Muscle of arm (tissue), 14 donors: ENCODE measurements around the gene RNASE1. TPM values are rescaled to one million over a fixed set of nuclear protein-coding genes. Genes with fewer than 3 reads are reported as not detected.
"Not testable (repeated sequence)": the region's sequence is repeated elsewhere in the genome, so short reads cannot be mapped to it uniquely, and the experiment has no call there.

Experiments
- DNase-seq: peaks from one replicate; pipeline ENCODE4 v3.0.0-alpha.2; 2013
- long read RNA-seq, 11 donors: transcript quantifications; one replicate each; lab custom pipeline, GENCODE V29; 2026
- polyA plus RNA-seq, 12 donors: library from polyadenylated mRNA; unstranded; fragments of 120-200 nt; gene quantifications; one replicate each; pipeline ENCODE4 v1.2.1, GENCODE V29; 2013; ENCODE audit not compliant: insufficient read length in 12 of 12

Gene RNASE1
- polyA plus RNA-seq, result 100 to 1,000 TPM in 11 of 12 donors, not detected in 1; 135 to 267 (median 179) TPM
- long read RNA-seq, donor 1, transcript RNASE1-202 (2 exons, 1,348 nt), result major isoform, 89 of 98 reads
- long read RNA-seq, donor 1, transcript RNASE1-201 (3 exons, 878 nt), result minor isoform, 6 of 98 reads
- long read RNA-seq, donor 1, partial matches to known transcripts, result 0 of 98 reads
- long read RNA-seq, donor 1, other reads (novel, unspliced or antisense), result 0 of 98 reads
- long read RNA-seq, donor 2, transcript RNASE1-202 (2 exons, 1,348 nt), result major isoform, 150 of 241 reads
- long read RNA-seq, donor 2, transcript RNASE1-203 (3 exons, 769 nt), result minor isoform, 6 of 241 reads
- long read RNA-seq, donor 2, transcript RNASE1-201 (3 exons, 878 nt), result minor isoform, 11 of 241 reads
- long read RNA-seq, donor 2, partial matches to known transcripts, result 70 of 241 reads
- long read RNA-seq, donor 2, other reads (novel, unspliced or antisense), result 0 of 241 reads
- long read RNA-seq, donor 3, transcript RNASE1-201 (3 exons, 878 nt), result minor isoform, 5 of 75 reads
- long read RNA-seq, donor 3, transcript RNASE1-202 (2 exons, 1,348 nt), result major isoform, 67 of 75 reads
- long read RNA-seq, donor 3, partial matches to known transcripts, result 0 of 75 reads
- long read RNA-seq, donor 3, other reads (novel, unspliced or antisense), result 0 of 75 reads
- long read RNA-seq, donor 4, transcript RNASE1-201 (3 exons, 878 nt), result minor isoform, 5 of 63 reads
- long read RNA-seq, donor 4, transcript RNASE1-202 (2 exons, 1,348 nt), result major isoform, 56 of 63 reads
- long read RNA-seq, donor 4, partial matches to known transcripts, result 0 of 63 reads
- long read RNA-seq, donor 4, other reads (novel, unspliced or antisense), result 0 of 63 reads
- long read RNA-seq, donor 5, transcript RNASE1-203 (3 exons, 769 nt), result minor isoform, 6 of 171 reads
- long read RNA-seq, donor 5, transcript RNASE1-201 (3 exons, 878 nt), result minor isoform, 15 of 171 reads
- long read RNA-seq, donor 5, transcript RNASE1-202 (2 exons, 1,348 nt), result major isoform, 147 of 171 reads
- long read RNA-seq, donor 5, partial matches to known transcripts, result 0 of 171 reads
- long read RNA-seq, donor 5, other reads (novel, unspliced or antisense), result 0 of 171 reads
- long read RNA-seq, donor 6, transcript RNASE1-201 (3 exons, 878 nt), result minor isoform, 5 of 79 reads
- long read RNA-seq, donor 6, transcript RNASE1-203 (3 exons, 769 nt), result minor isoform, 6 of 79 reads
- long read RNA-seq, donor 6, transcript RNASE1-202 (2 exons, 1,348 nt), result major isoform, 67 of 79 reads
- long read RNA-seq, donor 6, partial matches to known transcripts, result 0 of 79 reads
- long read RNA-seq, donor 6, other reads (novel, unspliced or antisense), result 0 of 79 reads
- long read RNA-seq, donor 7, transcript RNASE1-202 (2 exons, 1,348 nt), result major isoform, 59 of 65 reads
- long read RNA-seq, donor 7, partial matches to known transcripts, result 0 of 65 reads
- long read RNA-seq, donor 7, other reads (novel, unspliced or antisense), result 0 of 65 reads
- long read RNA-seq, donor 8, transcript RNASE1-202 (2 exons, 1,348 nt), result major isoform, 130 of 143 reads
- long read RNA-seq, donor 8, transcript RNASE1-201 (3 exons, 878 nt), result minor isoform, 7 of 143 reads
- long read RNA-seq, donor 8, transcript RNASE1-203 (3 exons, 769 nt), result minor isoform, 6 of 143 reads
- long read RNA-seq, donor 8, partial matches to known transcripts, result 0 of 143 reads
- long read RNA-seq, donor 8, other reads (novel, unspliced or antisense), result 0 of 143 reads
- long read RNA-seq, donor 9, transcript RNASE1-201 (3 exons, 878 nt), result minor isoform, 6 of 195 reads
- long read RNA-seq, donor 9, transcript RNASE1-202 (2 exons, 1,348 nt), result major isoform, 121 of 195 reads
- long read RNA-seq, donor 9, partial matches to known transcripts, result 66 of 195 reads
- long read RNA-seq, donor 9, other reads (novel, unspliced or antisense), result 0 of 195 reads
- long read RNA-seq, donor 10, transcript RNASE1-202 (2 exons, 1,348 nt), result major isoform, 119 of 132 reads
- long read RNA-seq, donor 10, transcript RNASE1-201 (3 exons, 878 nt), result minor isoform, 6 of 132 reads
- long read RNA-seq, donor 10, partial matches to known transcripts, result 0 of 132 reads
- long read RNA-seq, donor 10, other reads (novel, unspliced or antisense), result 0 of 132 reads
- long read RNA-seq, donor 11, transcript RNASE1-202 (2 exons, 1,348 nt), result major isoform, 146 of 155 reads
- long read RNA-seq, donor 11, transcript RNASE1-203 (3 exons, 769 nt), result minor isoform, 5 of 155 reads
- long read RNA-seq, donor 11, partial matches to known transcripts, result 0 of 155 reads
- long read RNA-seq, donor 11, other reads (novel, unspliced or antisense), result 0 of 155 reads

GRCh38 chr14:20802341-20803084 lies at the start of gene RNASE1:
RNASE1 (minus strand) TSS chr14:20802844; CDS start chr14:20802068, 776 bp downstream.
- DNase-seq, result no peak

DNA sequence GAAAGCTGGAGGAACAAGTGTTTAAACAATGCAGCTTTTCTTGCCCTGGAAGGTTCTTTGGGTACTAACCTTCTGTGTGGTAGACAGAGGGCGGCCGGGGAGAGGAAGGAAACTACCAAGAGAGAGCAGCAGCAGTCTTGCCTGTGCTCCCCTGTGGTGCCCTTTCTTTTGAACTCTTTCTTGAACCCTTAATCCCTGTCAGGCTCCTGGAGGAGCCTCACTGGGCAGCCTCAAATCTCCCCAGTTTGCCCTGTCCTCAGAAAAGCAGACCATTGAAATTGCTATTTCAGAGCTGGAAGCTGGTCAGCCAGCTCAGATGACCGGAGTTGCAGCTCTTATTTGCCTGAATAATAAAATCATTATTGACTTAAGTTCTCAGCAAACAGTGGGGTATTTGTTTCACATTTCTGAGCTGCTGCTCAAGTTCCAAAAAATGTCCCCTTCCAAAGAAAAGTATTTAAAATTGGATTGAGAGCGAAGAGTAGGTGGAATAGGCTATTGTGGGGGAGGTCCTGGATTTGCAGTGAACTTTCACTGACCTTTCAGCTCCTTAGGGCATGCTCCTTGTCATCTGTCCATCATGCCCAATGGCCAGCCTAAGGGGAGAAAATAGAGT lies 46.4 kb upstream of the RNASE1 start:
- DNase-seq, result no peak

DNA sequence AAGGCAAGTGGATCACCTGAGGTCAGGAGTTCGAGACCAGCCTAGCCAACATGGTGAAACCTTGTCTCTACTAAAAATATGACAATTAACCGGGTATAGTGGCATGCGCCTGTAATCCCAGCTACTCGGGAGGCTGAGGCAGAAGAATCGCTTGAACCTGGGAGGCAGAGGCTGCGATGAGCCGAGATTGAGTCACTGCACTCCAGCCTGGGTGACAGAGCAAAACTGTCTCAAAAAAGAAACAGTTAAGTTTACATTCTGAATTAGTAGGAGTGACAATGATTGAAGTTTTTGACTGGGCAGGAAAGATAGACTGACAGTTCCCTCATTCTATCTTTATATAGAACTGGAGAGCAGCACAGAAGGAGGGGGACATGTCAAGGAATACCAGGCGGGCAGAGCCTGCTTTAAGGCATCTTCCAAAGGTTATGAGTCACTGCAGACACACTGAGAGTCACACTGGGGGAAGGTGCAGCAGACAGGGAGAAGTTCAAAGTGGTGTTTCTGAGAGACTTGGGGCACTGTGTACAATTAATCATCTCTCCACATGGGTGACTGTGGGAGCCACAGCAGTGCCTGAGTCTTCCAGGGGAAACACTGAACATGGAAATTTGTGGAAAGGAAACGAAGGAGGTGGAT lies 45.8 kb upstream of the RNASE1 start:
- no peak for DNase-seq

GRCh38 chr14:20846560-20846959 lies 43.9 kb upstream of the RNASE1 start:
- DNase-seq, result no peak

- DNase-seq, result no peak
Observed at GRCh38 chr14:20841096-20841495, 38.5 kb upstream of the RNASE1 start.

- DNase-seq, result no peak
Observed at GRCh38 chr14:20837831-20838230, 35.2 kb upstream of the RNASE1 start.

- DNase-seq, result no peak
Observed at GRCh38 chr14:20836668-20837338, 34.2 kb upstream of the RNASE1 start.

- DNase-seq, result no peak
Observed at GRCh38 chr14:20834899-20835298, 32.3 kb upstream of the RNASE1 start.

DNA sequence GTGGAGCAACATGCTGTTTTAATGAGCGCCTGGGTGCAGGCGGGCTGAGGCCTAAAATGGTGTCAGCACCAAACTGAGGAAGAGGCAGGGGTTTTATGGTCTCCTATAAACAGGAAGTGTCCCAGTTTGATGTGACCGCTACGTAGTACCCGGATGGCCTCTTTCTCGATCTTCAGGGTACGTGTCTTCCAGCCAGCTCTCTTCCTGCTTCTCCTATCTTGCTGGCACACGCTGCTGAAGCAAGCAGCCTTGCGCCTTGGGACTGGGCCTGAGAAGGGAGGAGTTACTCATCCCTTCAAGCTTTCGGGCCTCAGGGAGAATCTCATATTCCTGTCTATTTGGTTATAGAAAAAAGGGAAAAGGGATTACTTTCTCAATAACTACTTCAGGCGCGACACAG lies 28.2 kb upstream of the RNASE1 start:
- DNase-seq, result no peak

DNA sequence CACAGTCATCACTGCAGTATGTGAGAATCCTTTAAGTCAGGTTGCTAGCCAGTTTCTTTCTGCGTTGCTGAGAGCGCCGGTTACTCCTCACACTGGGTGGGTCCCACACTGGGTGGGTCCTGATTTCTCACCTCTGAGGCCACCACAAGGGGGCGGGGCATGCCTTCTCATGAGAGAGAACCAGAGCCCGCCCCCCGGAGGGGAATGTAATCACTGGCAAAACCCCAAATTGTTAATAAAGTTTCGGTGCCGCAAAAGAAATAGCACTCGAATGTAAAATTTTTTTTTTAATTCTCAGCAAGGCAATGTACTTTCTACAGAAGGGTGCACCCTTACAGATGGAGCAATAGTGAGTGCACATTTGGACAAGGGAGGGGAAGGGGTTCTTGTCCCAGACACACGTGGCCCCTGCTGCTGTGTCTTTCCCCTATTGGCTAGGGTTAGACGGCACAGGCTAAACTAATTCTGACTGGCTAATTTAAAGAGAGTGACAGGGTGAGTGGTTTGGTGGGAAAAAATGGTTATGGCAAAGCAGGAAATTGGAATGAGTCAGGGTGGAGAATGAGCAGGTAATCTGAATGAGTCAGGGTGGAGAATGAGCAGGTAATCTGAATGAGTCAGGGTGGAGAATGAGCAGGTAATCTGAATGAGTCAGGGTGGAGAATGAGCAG lies 25.5 kb upstream of the RNASE1 start:
- not testable (repeated sequence) for DNase-seq

DNA sequence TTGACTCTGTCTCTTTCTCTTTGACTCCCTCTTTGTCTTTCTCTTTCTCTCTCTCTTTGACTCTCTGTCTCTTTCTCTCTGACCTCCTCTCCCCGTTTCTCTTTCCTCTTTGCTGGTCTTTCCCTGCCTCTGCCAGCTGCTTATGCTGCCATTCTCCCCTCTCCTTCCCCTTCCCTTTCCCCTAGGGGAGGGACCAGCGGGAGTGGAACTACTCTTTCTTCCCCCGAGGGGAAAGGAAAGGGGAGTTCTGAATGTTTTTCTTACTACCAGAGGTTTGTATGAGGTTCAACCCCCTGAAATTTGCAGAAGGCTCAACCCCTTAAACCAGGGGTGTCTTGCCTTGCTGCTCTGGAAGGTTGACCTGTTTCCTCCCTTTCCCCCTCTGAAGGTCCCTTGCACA lies 24.7 kb upstream of the RNASE1 start:
- DNase-seq, result no peak

DNA sequence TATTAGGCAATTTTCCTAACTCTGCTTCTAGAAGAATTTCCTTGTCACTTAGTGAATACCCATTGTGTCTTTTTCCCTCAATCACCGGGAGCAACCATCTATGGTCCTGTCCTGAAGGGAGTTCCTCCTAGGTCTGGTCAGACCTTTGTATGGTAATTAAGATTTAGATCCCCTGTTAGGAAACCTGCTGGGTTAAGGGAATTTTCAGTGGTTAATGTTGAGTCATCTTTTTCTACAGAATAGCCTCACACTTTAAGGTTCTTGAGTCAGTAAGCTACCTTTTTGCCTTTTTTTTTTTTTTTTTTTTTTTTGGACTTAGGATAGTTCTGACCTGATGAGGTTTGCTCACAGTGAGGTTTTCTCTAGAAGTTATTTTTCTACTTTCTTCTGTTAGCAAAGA lies 24.0 kb upstream of the RNASE1 start:
- not testable (repeated sequence) for DNase-seq

DNA sequence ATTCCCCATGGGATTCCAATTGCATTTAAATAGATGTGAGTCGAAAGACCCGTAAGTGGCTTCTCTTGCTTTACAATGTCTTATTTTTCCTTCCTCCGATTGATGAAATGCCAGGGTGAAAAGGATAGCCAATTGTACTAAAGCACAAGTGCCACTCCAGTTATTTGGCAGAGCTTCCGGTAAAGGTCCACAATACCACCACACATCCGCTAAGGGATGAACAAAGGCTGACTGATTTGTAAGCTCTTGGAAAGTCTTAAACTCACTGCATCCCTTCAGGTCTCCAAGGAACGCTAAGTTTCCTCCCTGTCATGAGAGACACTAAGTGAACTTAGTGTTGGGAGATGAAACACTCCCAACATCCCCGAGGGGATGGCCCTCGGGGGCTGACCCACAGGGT lies 21.2 kb upstream of the RNASE1 start:
- no peak for DNase-seq

DNA sequence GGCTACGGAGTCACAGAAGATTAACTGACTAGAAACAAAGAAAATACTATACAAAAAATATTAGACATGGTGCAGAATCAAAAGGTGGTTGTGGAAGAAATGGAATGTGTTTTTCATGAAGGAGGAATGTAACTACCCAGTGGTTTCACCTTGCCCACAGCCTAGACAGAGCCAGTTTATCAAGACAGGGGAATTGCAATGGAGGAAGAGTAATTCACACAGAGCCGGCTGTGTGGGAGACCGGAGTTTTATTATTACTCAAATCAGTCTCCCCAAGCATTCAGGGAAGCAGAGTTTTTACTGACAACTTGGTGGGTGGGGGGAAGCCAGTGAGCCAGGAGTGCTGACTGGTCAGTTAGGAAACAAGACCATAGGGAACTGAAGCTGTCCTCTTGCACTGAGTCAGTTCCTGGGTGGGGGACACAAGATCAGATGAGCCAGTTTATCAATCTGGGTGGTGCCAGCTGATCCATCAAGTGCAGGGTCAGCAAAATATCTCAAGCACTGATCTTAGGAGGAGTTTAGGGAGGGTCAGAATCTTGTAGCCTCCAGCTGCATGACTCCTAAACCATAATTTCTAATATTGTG lies 19.0 kb upstream of the RNASE1 start:
- not testable (repeated sequence) for DNase-seq

DNA sequence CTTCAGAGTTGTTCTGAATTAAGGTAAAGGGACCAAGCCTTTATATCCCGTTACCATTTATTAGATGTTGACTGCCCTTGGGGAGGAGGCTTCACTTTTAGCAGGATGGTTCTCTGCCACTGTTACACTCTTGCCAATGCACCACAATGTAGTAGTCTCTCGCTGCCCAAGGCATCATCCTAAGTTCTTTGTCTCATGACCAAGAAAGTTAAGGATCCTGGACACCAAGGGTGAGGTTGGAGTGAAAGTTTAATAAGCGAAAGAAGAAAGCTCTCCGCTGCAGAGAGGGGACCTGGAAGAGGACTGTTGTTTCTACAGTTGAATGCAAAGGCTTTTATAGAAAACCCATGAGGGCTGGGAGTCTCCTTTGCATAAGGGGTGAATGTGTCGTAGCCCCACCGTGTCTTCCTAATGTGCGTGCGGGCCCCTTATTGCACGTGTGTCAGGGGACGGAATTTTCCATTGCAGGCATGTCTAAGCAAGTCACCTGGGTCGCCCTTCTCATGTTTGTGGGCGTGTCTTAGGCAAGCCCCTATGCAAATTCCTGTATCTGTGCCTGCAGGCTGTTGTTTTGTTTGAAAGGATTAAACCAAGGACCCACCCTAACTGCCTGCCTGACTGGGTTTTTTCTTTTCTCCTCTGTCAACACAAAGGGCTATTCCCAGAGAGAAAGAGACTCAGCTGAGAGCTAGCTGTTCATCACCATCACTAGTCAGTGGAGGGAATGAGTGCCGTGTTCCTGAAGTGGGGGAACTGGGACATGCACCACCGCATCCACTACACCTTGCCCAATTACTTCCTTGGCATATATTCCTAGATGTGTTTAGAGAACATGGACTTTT lies 17.6 kb upstream of the RNASE1 start:
- DNase-seq, result no peak
